ENCODE results near the gene TPCN1. TPM values are rescaled to one million over a fixed set of nuclear protein-coding genes. Genes with fewer than 3 reads are reported as not detected.

The TPCN1 gene
- total and polyA plus RNA-seq, 2 of the 13 experiments (the other 11 are each of a cell fraction or from before 2014, with no cell fraction given) = 8.0 to 26.8 TPM

DNA sequence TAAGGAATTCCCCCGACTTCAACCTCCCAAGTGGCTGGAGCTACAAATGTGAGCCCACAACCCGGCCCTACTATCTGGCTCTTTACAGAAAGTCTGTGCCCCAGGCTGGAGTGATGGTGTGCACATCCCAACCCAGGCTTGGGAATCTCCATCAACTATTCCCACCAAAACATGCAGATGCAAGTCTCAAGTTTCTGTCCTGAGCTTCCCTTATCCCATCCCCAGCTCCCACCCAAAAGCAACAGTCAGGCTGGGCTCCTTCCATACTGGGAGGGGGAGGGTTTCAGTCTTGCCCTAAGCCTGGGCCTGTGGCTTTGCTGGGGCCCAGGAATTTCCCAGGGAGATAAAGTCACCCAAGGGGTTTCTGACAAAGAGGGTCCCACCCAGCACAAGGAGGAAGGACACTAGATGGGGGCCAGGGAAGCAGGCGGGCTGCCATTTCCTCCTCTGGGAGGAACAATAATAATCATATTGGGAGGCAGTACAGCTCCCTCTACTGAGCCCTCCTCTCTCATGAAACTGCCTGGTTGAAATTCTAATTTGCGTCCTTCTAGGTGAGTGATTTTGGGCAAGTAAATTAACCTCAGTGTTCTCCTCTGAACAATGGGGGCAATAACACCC is 105.6 kb downstream of the TPCN1 start:
- in situ Hi-C loops (cut with HindIII; ENCODE audit: extremely low pct_ligation_motif_present, low pct_unique_long_range_greater_than_20kb) (no loop called here), intact Hi-C loops (cut with micrococcal nuclease; ENCODE audit: unreplicated experiment) (no loop called here)
- TF ChIP-seq, protein P1, sequence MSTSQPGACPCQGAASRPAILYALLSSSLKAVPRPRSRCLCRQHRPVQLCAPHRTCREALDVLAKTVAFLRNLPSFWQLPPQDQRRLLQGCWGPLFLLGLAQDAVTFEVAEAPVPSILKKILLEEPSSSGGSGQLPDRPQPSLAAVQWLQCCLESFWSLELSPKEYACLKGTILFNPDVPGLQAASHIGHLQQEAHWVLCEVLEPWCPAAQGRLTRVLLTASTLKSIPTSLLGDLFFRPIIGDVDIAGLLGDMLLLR (CRISPR knock-in tag; IDR thresholded peaks at IDR 0.05) = no peak
- TF ChIP-seq, protein P2, sequence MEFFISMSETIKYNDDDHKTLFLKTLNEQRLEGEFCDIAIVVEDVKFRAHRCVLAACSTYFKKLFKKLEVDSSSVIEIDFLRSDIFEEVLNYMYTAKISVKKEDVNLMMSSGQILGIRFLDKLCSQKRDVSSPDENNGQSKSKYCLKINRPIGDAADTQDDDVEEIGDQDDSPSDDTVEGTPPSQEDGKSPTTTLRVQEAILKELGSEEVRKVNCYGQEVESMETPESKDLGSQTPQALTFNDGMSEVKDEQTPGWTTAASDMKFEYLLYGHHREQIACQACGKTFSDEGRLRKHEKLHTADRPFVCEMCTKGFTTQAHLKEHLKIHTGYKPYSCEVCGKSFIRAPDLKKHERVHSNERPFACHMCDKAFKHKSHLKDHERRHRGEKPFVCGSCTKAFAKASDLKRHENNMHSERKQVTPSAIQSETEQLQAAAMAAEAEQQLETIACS (CRISPR knock-in tag; IDR thresholded peaks at IDR 0.05) = no peak
- peak; percentile 43 for TF ChIP-seq ZNF629 (CRISPR knock-in tag; conservative IDR thresholded peaks at IDR 0.05)
- H3K27ac ChIP-seq (ENCODE audit: extremely low read length, insufficient read depth, low read length) = no peak overlapping the region
- no peaks in the 10 kb centered on the region for H3K79me2 ChIP-seq (ENCODE audit: insufficient read depth, low read length)
- H3K9me3 ChIP-seq (ENCODE audit: low read length) = no peaks in the 10 kb centered on the region
- H2AFZ ChIP-seq (ENCODE audit: low read length) = no peak overlapping the region
- CTCF ChIA-PET (ENCODE audit: low intra/inter-chr PET ratio, low total read pairs) = no interaction called here
- POLR2A ChIA-PET = no interaction called here
- ATAC-seq (no peak), FAIRE-seq (no peak), DNase-seq (ENCODE audit: low spot score) (no peak)
- H3K9ac ChIP-seq (ENCODE audit: insufficient read depth, low read depth, low read length) = no peak overlapping the region
- H3K27me3 ChIP-seq (ENCODE audit: control insufficient read depth in 1 of 2, insufficient read depth in 2 of 2, low read length in 2 of 2) = no peaks in the 10 kb centered on the region
- H3K4me2 ChIP-seq (ENCODE audit: low read depth, low read length) = no peak overlapping the region
- no peak overlapping the region for H3K4me3 ChIP-seq (replicated peaks in 1 of 3; ENCODE audit: insufficient read depth in 1 of 3, low read depth in 2 of 3, low read length in 3 of 3)
- WGBS (ENCODE audit: low lambda C conversion rate) = 88% methylated on average over 2 of the region's 4 CpGs
- no peaks in the 10 kb centered on the region for H3K4me1 ChIP-seq (ENCODE audit: insufficient read depth, low read length)
- BruUV-seq (replicated peaks) = no TSS peak
- no peaks in the 10 kb centered on the region for H4K20me1 ChIP-seq (ENCODE audit: insufficient read depth, low read length)
- H3K36me3 ChIP-seq (replicated peaks in 1 of 2; ENCODE audit: control insufficient read depth in 1 of 2, insufficient read depth in 2 of 2, low read length in 2 of 2) = no peaks in the 10 kb centered on the region

DNA sequence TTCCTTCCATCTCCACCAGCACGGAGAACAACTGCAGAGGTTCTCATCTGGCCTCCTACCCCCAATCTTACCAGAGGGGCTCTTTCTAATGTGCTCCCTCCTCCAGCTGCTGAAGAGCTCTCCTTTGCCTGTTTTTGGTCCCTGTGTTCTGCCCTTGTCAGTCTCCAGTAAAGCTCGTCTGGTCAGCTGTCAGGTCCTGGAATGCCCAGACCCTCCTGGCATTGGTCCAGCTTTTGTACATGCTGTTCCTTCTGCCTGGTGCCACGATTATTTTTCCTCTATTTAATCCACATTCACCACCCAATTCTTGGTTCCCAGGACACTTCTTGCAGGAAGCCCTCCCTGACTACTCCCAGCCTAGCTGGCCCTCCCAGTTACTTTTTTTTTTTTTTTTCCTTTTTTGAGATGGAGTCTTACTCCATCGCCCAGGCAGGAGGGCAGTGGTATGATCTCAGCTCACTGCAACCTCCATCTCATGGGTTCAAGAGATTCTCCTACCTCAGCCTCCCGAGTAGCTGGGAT is 107.2 kb downstream of the TPCN1 start:
- POLR2A ChIA-PET = no interaction called here
- intact Hi-C loops (cut with micrococcal nuclease; ENCODE audit: unreplicated experiment) = no loop called here
- TF ChIP-seq ZNF17 (CRISPR knock-in tag; IDR thresholded peaks at IDR 0.05) = no peak
- TF ChIP-seq, protein P3, sequence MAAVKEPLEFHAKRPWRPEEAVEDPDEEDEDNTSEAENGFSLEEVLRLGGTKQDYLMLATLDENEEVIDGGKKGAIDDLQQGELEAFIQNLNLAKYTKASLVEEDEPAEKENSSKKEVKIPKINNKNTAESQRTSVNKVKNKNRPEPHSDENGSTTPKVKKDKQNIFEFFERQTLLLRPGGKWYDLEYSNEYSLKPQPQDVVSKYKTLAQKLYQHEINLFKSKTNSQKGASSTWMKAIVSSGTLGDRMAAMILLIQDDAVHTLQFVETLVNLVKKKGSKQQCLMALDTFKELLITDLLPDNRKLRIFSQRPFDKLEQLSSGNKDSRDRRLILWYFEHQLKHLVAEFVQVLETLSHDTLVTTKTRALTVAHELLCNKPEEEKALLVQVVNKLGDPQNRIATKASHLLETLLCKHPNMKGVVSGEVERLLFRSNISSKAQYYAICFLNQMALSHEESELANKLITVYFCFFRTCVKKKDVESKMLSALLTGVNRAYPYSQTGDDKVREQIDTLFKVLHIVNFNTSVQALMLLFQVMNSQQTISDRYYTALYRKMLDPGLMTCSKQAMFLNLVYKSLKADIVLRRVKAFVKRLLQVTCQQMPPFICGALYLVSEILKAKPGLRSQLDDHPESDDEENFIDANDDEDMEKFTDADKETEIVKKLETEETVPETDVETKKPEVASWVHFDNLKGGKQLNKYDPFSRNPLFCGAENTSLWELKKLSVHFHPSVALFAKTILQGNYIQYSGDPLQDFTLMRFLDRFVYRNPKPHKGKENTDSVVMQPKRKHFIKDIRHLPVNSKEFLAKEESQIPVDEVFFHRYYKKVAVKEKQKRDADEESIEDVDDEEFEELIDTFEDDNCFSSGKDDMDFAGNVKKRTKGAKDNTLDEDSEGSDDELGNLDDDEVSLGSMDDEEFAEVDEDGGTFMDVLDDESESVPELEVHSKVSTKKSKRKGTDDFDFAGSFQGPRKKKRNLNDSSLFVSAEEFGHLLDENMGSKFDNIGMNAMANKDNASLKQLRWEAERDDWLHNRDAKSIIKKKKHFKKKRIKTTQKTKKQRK (IDR thresholded peaks at IDR 0.05; ENCODE audit: low read length) = no peak
- no peak for TF ChIP-seq KAT8 (CRISPR knock-in tag; IDR thresholded peaks at IDR 0.05)
- TF ChIP-seq, protein P4, sequence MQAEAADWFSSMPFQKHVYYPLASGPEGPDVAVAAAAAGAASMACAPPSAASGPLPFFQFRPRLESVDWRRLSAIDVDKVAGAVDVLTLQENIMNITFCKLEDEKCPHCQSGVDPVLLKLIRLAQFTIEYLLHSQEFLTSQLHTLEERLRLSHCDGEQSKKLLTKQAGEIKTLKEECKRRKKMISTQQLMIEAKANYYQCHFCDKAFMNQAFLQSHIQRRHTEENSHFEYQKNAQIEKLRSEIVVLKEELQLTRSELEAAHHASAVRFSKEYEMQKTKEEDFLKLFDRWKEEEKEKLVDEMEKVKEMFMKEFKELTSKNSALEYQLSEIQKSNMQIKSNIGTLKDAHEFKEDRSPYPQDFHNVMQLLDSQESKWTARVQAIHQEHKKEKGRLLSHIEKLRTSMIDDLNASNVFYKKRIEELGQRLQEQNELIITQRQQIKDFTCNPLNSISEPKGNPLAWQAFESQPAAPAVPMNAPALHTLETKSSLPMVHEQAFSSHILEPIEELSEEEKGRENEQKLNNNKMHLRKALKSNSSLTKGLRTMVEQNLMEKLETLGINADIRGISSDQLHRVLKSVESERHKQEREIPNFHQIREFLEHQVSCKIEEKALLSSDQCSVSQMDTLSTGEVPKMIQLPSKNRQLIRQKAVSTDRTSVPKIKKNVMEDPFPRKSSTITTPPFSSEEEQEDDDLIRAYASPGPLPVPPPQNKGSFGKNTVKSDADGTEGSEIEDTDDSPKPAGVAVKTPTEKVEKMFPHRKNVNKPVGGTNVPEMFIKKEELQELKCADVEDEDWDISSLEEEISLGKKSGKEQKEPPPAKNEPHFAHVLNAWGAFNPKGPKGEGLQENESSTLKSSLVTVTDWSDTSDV (CRISPR knock-in tag; IDR thresholded peaks at IDR 0.05) = no peak
- no peak for TF ChIP-seq ZNF143 (CRISPR knock-in tag; IDR thresholded peaks at IDR 0.05)
- no peak for TF ChIP-seq YEATS2 (CRISPR knock-in tag; IDR thresholded peaks at IDR 0.05; ENCODE audit: borderline replicate concordance)

More for the DNA sequence above, 107.2 kb downstream of the TPCN1 start:
- Histone ChIP-seq H4K20me1 (ENCODE audit: insufficient read depth, low read length) (no peaks in the 10 kb centered on the region), H3K79me2 (ENCODE audit: insufficient read depth, low read length) (no peaks in the 10 kb centered on the region), H3K4me2 (ENCODE audit: low read depth, low read length) (no peak overlapping the region), H3K9ac (ENCODE audit: insufficient read depth, low read depth, low read length) (no peak overlapping the region), H3K27me3 (ENCODE audit: control insufficient read depth in 1 of 2, insufficient read depth in 2 of 2, low read length in 2 of 2) (no peaks in the 10 kb centered on the region), H2AFZ (ENCODE audit: low read length) (no peak overlapping the region), H3K4me1 (ENCODE audit: insufficient read depth, low read length) (0 out of 2 replicates have a peak, but pooled peaks cover 2% of the 10 kb centered on the region), H3K27ac (ENCODE audit: extremely low read length, insufficient read depth, low read length) (no peak overlapping the region), H3K4me3 (replicated peaks in 1 of 3; ENCODE audit: insufficient read depth in 1 of 3, low read depth in 2 of 3, low read length in 3 of 3) (no peak overlapping the region), H3K9me3 (ENCODE audit: low read length) (no peaks in the 10 kb centered on the region), H3K36me3 (replicated peaks in 1 of 2; ENCODE audit: control insufficient read depth in 1 of 2, insufficient read depth in 2 of 2, low read length in 2 of 2) (no peaks in the 10 kb centered on the region)
- 81% methylated on average over 5 of the region's 5 CpGs for WGBS (ENCODE audit: low lambda C conversion rate)
- no TSS peak for BruUV-seq (replicated peaks)
- FAIRE-seq (no peak), DNase-seq (ENCODE audit: low spot score) (no peak), ATAC-seq (no peak)
- in situ Hi-C loops (cut with HindIII; ENCODE audit: extremely low pct_ligation_motif_present, low pct_unique_long_range_greater_than_20kb) = no loop called here
- CTCF ChIA-PET (ENCODE audit: low intra/inter-chr PET ratio, low total read pairs) = no interaction called here
